ENCODE measurements around the gene PLEKHG4B. TPM values are rescaled to one million over a fixed set of nuclear protein-coding genes. Genes with fewer than 3 reads are reported as not detected.

PLEKHG4B gene
- polyA plus RNA-seq, 1 of the 3 experiments (the other 2 are of a cell fraction): 0.18 TPM

DNA sequence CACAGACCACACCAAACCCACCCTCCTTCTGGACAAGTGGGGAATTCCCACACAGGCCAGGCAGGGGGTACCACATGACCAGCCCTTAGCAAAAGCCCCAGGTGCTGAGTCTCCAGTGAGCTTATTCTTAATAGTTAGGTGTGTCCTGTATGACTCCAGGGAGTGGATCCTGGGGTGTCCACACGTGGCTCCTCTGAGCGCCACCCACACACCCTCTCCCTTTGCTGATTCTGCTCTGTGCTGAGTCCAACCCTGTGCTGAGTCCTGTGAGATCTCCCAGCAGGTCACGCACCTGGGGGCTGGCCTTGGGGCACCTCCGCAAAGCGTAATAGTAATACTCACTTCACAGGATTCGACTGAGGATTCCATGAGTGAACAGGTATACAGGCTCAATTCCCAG, 112.0 kb downstream of the PLEKHG4B start:
- Histone ChIP-seq H3K4me1 (ENCODE audit: control insufficient read depth in 1 of 2, insufficient read depth in 2 of 2, low read depth in 1 of 2, low read length in 1 of 2) (peaks cover 0 to 4% of the 10 kb centered on the region in 2 experiments; a peak in 1 of 4 replicates), H3K9ac (no peak overlapping the region), H4K20me1 (ENCODE audit: insufficient read depth) (peaks cover 52% of the 10 kb centered on the region), H3K4me2 (no peak overlapping the region), H3K27ac (ENCODE audit: low read depth in 2 of 2, low read length in 1 of 2) (no peak overlapping the region; a peak in 1 of 4 replicates), H3K4me3 (ENCODE audit: low read depth in 2 of 2, low read length in 1 of 2) (no peak overlapping the region), H3K9me3 (no peaks in the 10 kb centered on the region), H3F3A (replicated peaks; ENCODE audit: insufficient read depth) (peaks cover 5% of the 10 kb centered on the region), H3K36me3 (replicated peaks in 1 of 2; ENCODE audit: control insufficient read depth in 1 of 2, insufficient read depth in 2 of 2, low read length in 1 of 2) (peaks cover 14 to 24% of the 10 kb centered on the region in 2 experiments), H3K9me2 (no peaks in the 10 kb centered on the region), H2AFZ (ENCODE audit: low read depth) (no peak overlapping the region), H3K27me3 (ENCODE audit: insufficient read depth) (no peaks in the 10 kb centered on the region), H3K79me2 (ENCODE audit: insufficient read depth) (peaks cover 46% of the 10 kb centered on the region)
- CTCF ChIA-PET: interaction anchor here (1.6 kb wide), 1 partner anchor 15 kb away, joined by 4 read pairs; no protein-coding TSS in a partner anchor
- POLR2A ChIA-PET: no interaction called here
- TF ChIP-seq, protein P1, sequence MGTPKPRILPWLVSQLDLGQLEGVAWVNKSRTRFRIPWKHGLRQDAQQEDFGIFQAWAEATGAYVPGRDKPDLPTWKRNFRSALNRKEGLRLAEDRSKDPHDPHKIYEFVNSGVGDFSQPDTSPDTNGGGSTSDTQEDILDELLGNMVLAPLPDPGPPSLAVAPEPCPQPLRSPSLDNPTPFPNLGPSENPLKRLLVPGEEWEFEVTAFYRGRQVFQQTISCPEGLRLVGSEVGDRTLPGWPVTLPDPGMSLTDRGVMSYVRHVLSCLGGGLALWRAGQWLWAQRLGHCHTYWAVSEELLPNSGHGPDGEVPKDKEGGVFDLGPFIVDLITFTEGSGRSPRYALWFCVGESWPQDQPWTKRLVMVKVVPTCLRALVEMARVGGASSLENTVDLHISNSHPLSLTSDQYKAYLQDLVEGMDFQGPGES (IDR thresholded peaks at IDR 0.05; ENCODE audit: low read depth, low read length): no peak
- no peak for TF ChIP-seq MEF2A (IDR thresholded peaks at IDR 0.05; ENCODE audit: borderline replicate concordance, low read depth)
- TF ChIP-seq, protein P2, sequence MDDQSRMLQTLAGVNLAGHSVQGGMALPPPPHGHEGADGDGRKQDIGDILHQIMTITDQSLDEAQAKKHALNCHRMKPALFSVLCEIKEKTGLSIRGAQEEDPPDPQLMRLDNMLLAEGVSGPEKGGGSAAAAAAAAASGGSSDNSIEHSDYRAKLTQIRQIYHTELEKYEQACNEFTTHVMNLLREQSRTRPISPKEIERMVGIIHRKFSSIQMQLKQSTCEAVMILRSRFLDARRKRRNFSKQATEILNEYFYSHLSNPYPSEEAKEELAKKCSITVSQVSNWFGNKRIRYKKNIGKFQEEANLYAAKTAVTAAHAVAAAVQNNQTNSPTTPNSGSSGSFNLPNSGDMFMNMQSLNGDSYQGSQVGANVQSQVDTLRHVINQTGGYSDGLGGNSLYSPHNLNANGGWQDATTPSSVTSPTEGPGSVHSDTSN (IDR thresholded peaks at IDR 0.05): no peak
- TF ChIP-seq CHD2 (IDR thresholded peaks at IDR 0.05; ENCODE audit: low read length, partially characterized antibody): no peak
- TF ChIP-seq GATA2 (CRISPR knock-in tag; IDR thresholded peaks at IDR 0.05): no peak
- TF ChIP-seq POLR2AphosphoS5 (IDR thresholded peaks at IDR 0.05; ENCODE audit: low read depth, low read length): no peak
- TF ChIP-seq NRF1 (IDR thresholded peaks at IDR 0.05; ENCODE audit: low read depth, low read length): no peak
- TF ChIP-seq TAF1 (IDR thresholded peaks at IDR 0.05; ENCODE audit: borderline replicate concordance, low read depth, low read length): no peak
- TF ChIP-seq ELF1 (IDR thresholded peaks at IDR 0.05): no peak
- TF ChIP-seq EP300 (IDR thresholded peaks at IDR 0.05; ENCODE audit: borderline replicate concordance in 1 of 2, low read depth in 1 of 2, low read length in 1 of 2): no peak
- TF ChIP-seq NFIC (IDR thresholded peaks at IDR 0.05; ENCODE audit: borderline replicate concordance): no peak
- TF ChIP-seq GABPA (IDR thresholded peaks at IDR 0.05; ENCODE audit: low read depth): no peak
- no peak for TF ChIP-seq JUND (IDR thresholded peaks at IDR 0.05)
- TF ChIP-seq, protein P3, sequence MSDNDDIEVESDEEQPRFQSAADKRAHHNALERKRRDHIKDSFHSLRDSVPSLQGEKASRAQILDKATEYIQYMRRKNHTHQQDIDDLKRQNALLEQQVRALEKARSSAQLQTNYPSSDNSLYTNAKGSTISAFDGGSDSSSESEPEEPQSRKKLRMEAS (IDR thresholded peaks at IDR 0.05; ENCODE audit: low read depth): no peak
- TF ChIP-seq FOXJ3 (CRISPR knock-in tag; IDR thresholded peaks at IDR 0.05): no peak
- 93% methylated on average over 3 of the region's 6 CpGs for WGBS (ENCODE audit: low lambda C conversion rate)
- no peak for DNase-seq

DNA sequence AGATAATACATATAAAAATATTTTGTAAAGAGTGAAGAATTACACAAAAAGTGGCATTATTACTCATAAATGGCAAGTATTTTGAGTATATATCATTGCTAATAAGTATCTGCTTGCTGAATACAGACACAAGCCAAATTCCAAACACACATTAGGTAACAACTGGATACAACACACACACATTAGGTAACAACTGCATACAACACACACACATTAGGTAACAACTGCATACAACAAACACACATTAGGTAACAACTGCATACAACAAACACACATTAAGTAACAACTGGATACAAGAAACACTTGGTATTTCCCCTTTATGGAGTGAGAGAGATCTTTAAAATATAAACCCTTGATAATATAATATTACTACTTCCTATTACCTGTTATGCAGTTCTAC, 112.5 kb downstream of the PLEKHG4B start:
- H3K27ac ChIP-seq (ENCODE audit: low read depth in 2 of 2, low read length in 1 of 2): no peak overlapping the region
- H3K27me3 ChIP-seq (ENCODE audit: insufficient read depth): no peaks in the 10 kb centered on the region
- POLR2A ChIA-PET: no interaction called here
- CTCF ChIA-PET: no interaction called here
- peaks cover 14 to 24% of the 10 kb centered on the region in 2 experiments for H3K36me3 ChIP-seq (replicated peaks in 1 of 2; ENCODE audit: control insufficient read depth in 1 of 2, insufficient read depth in 2 of 2, low read length in 1 of 2)
- DNase-seq: no peak
- no peak overlapping the region for H3K4me2 ChIP-seq
- H3K9me3 ChIP-seq: no peaks in the 10 kb centered on the region
- peaks cover 0 to 4% of the 10 kb centered on the region in 2 experiments; a peak in 1 of 4 replicates for H3K4me1 ChIP-seq (ENCODE audit: control insufficient read depth in 1 of 2, insufficient read depth in 2 of 2, low read depth in 1 of 2, low read length in 1 of 2)
- no peak overlapping the region for H3K4me3 ChIP-seq (ENCODE audit: low read depth in 2 of 2, low read length in 1 of 2)
- H3K9me2 ChIP-seq: no peaks in the 10 kb centered on the region
- no peak overlapping the region for H2AFZ ChIP-seq (ENCODE audit: low read depth)
- TF ChIP-seq EP300 (IDR thresholded peaks at IDR 0.05; ENCODE audit: borderline replicate concordance in 1 of 2, low read depth in 1 of 2, low read length in 1 of 2): no peak
- TF ChIP-seq RAD21 (IDR thresholded peaks at IDR 0.05; ENCODE audit: low read length): no peak
- no peak for TF ChIP-seq MXI1 (IDR thresholded peaks at IDR 0.05; ENCODE audit: low read depth, low read length)
- TF ChIP-seq NFIC (IDR thresholded peaks at IDR 0.05; ENCODE audit: borderline replicate concordance): no peak
- H4K20me1 ChIP-seq (ENCODE audit: insufficient read depth): peaks cover 52% of the 10 kb centered on the region
- H3F3A ChIP-seq (replicated peaks; ENCODE audit: insufficient read depth): peaks cover 5% of the 10 kb centered on the region
- peaks cover 46% of the 10 kb centered on the region for H3K79me2 ChIP-seq (ENCODE audit: insufficient read depth)
- H3K9ac ChIP-seq: no peak overlapping the region

All from SK-N-SH (cell line).